Subcutaneous adipose tissue (tissue), 4 donors: ENCODE data around the gene PRDX3. TPM values are rescaled to one million over a fixed set of nuclear protein-coding genes. Genes with fewer than 3 reads are reported as not detected.

ENCODE experiments used
- CTCF ChIP-seq: fragments of 450-650 bp; IDR thresholded peaks from one replicate; pipeline ENCODE4 v1.5.1; 2016; ENCODE audit warnings: low read depth, mild to moderate bottlenecking, control low read depth, antibody characterized with exemption, moderate library complexity
- total RNA-seq, 4 donors: library from RNA; depleted of rRNA; stranded (reverse); fragments of >200 nt; gene quantifications; one replicate each; pipeline ENCODE4 v1.1.0, GENCODE V29; 2016

Gene PRDX3
- total RNA-seq, 4 donors from 2014 or later: 102 to 258 (median 190) TPM

GRCh38 chr10:119140603-119141245 lies 37.9 kb downstream of the PRDX3 start:
- no peak for TF ChIP-seq CTCF

DNA sequence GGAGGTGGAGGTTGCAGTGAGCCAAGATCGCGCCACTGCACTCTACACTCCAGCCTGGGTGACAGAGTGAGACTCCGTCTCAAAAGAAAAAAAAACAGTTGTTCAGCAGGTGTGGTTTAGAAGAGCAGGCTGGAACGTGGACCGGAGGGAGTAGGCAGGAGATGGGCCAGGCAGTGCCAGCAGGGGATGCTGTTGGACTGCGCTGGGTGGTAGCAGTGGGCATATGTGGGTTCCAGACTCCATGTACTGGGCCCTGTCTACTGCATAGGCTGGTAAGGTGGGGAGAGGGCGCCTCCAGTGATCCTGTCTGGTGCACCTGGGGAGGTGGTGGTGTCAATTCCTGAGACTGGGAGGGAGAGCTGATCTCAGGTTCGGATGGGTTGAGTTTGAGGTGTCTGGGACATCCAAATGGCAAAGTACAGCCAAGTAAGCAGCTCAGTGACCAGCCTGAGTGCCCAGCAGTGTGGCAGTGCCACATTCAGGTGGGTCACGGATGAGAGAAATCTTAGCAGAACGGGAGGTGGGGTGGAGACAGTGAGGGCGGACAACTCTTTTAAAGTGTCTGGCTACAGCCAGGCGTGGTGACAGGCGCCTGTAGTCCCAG lies 39.0 kb downstream of the PRDX3 start:
- TF ChIP-seq CTCF: no peak

DNA sequence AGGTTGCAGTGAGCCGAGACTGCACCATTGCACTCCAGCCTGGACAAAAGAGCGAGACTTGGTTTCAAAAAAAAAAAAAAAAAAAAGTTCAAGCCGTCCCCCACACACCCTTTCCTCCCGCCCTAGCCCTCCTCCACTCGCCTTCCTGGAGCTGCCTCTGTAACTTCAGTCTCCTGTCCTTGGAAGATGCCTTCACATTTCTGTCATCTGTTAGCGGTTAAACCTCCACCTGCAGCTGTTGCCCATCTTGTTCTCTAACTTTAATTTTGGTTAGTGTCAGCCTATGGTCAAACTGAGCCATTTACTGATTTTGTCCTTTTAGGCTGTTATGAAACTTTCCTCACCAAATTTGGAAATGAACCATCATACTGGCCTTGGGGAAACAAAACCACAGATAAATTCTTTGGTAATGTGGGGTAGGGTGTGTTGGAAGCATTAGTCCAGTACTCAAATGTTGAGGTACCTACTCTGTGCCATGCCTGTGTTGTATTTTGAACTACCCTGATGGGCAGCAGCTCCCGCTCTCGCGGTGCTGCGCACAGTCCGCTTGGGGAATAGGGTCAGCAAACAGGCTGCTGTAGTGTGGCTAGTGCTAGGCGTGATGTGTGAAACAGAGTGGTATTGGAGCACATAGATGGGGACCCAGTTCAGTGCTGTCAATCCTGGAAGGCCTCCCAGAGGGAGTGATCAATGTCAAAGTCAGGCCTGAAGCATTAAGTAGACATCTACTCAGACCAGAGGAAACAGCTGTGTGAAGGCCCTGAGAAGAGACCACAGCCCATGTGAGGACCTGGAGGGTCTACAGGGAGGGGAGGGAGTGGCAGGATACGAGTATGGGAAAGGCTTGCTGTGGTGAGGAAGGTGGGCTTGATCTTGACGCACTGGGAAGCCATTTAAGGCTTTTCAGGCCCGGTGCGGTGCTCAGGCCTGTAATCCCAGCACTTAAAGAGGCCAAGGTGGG lies 40.0 kb downstream of the PRDX3 start:
- TF ChIP-seq CTCF: no peak

DNA sequence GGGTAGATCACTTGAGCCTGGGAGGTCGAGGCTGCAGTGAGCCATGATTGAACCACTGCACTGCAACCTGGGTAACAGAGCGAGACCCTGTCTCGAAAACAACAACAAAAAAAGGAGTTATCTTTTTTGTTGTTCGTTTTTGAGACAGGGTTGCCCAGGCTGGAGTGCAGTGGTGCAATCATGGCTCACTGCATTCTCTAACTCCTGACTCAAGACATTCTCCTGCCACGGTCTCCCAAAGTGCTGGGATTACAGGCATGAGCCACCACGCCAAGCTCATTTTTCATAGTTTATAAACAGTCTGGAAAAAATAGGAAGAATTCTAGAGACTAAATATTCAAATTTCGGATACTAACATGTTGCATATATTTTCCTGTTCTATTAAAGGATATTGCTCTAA lies 42.5 kb downstream of the PRDX3 start:
- no peak for TF ChIP-seq CTCF

DNA sequence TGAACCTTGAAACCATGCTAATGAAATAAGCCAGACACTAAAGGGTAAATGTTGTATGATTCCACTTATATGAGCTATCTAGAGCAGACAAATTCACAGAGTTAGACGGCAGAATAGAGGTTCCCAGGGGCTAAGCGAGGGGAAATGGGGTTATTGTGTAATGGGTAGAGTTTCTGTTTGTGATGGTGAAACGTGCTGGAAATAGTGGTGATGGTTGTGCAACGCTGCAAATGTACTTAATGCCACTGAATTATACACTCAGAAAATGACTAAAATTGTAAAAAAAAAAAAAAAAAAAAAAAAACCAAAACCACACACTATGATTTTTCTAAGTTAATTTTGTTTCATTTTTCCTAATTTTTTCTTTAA lies 43.1 kb downstream of the PRDX3 start:
- no peak for TF ChIP-seq CTCF

DNA sequence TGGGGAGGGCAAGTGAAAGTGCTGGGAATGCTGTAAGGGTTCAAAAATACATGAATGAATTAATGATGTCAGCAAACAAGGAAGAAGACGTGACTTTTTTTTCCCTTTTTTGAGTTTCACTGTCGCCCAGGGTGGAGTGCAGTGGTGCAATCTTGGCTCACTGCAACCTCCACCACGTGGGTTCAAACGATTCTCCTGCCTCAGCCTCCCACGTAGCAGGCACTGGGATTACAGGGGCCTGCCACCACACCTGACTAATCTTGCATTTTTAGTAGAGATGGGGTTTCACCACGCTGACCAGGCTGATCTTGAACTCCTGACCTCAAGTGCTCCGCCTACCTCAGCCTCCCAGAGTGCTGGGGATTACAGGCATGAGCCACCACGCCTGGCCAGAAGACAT lies 44.7 kb downstream of the PRDX3 start:
- TF ChIP-seq CTCF: no peak
